HepG2 (cell line): ENCODE results near the gene NFATC2. TPM values are rescaled to one million over a fixed set of nuclear protein-coding genes. Genes with fewer than 3 reads are reported as not detected.
A peak's percentile ranks its signal among the peaks of the same experiment; 100 is the strongest.

Experiments
- BCL6 ChIP-seq: IDR thresholded peaks from 2 replicates; pipeline ENCODE4 v1.6.1; 2016; ENCODE audit warnings: missing genetic modification reagents, missing compliant biosample characterization
- BHLHE40 ChIP-seq: IDR thresholded peaks from 2 replicates; pipeline ENCODE4 v1.6.1; 2011; ENCODE audit warnings: low read length, improper control_type of control experiment
- BRCA1 ChIP-seq: sonication (generic); formaldehyde crosslinking; IDR thresholded peaks from 2 replicates; pipeline ENCODE4 v1.4.0; 2020; ENCODE audit warnings: missing genetic modification reagents
- CAMTA2 ChIP-seq: sonication (generic); formaldehyde crosslinking; IDR thresholded peaks from 2 replicates; pipeline ENCODE4 v1.4.0; 2020; ENCODE audit warnings: mild to moderate bottlenecking, missing genetic modification reagents, borderline replicate concordance
- NR2F1 ChIP-seq, 2 experiments: fragments of 450-650 bp in 1 of 2; formaldehyde crosslinking in 1 of 2; IDR thresholded peaks; 2 replicates each; pipeline versions ENCODE4 v1.5.0 to v1.6.1; 2016 to 2020; ENCODE audit warnings: mild to moderate bottlenecking in 1 of 2, missing compliant biosample characterization in 1 of 2, missing genetic modification reagents in 1 of 2, moderate library complexity in 1 of 2
- NR2F6 ChIP-seq, 2 experiments: IDR thresholded peaks; 2 replicates each; pipeline ENCODE4 v1.6.1; 2016; ENCODE audit warnings: antibody characterized with exemption in 1 of 2, mild to moderate bottlenecking in 1 of 2
- TCF12 ChIP-seq, 2 experiments: fragments of 450-650 bp in 1 of 2; sonication (generic) in 1 of 2; formaldehyde crosslinking in 1 of 2; IDR thresholded peaks; 2 replicates each; pipeline versions ENCODE4 v1.6.1 to v1.8.0; 2017 to 2022; ENCODE audit warnings: antibody characterized with exemption in 1 of 2, mild to moderate bottlenecking in 1 of 2, missing genetic modification reagents in 1 of 2, moderate library complexity in 1 of 2
- TCF7L2 ChIP-seq: IDR thresholded peaks from 2 replicates; pipeline ENCODE4 v1.6.1; 2011; ENCODE audit warnings: mild to moderate bottlenecking, low read depth, low read length, moderate library complexity
- UBTF ChIP-seq: sonication (generic); formaldehyde crosslinking; IDR thresholded peaks from 2 replicates; pipeline ENCODE4 v1.4.0; 2020; ENCODE audit warnings: mild to moderate bottlenecking, missing genetic modification reagents
- XRCC5 ChIP-seq: fragments of 200-400 bp; formaldehyde crosslinking; optimal IDR thresholded peaks from 2 replicates; pipeline ENCODE3; 2017; ENCODE audit warnings: mild to moderate bottlenecking, low read length
- ZFYVE20 ChIP-seq: sonication (generic); formaldehyde crosslinking; IDR thresholded peaks from 2 replicates; pipeline ENCODE4 v1.8.0; 2023; ENCODE audit warnings: low read depth, mild to moderate bottlenecking, moderate library complexity, missing genetic modification reagents, borderline replicate concordance
- ZNF552 ChIP-seq: sonication (generic); formaldehyde crosslinking; IDR thresholded peaks from 2 replicates; pipeline ENCODE4 v1.9.0; 2022; ENCODE audit warnings: missing genetic modification reagents, mild to moderate bottlenecking, borderline replicate concordance
- ZNF609 ChIP-seq: sonication (generic); formaldehyde crosslinking; IDR thresholded peaks from 2 replicates; pipeline ENCODE4 v1.4.0; 2020; ENCODE audit warnings: mild to moderate bottlenecking, missing genetic modification reagents, borderline replicate concordance
- polyA plus RNA-seq, 8 experiments: library from polyadenylated mRNA; depleted of rRNA in 3 of 8; stranded (reverse) in 7 of 8; unstranded in 1 of 8; fragments of >200 nt; fragmentation: Illumina TruSeq in 4 of 8; extraction: Trizol in 4 of 8; gene quantifications; 2 replicates each; pipeline versions ENCODE4 v1.2.1 to v1.2.3, GENCODE V29; 2011 to 2016; ENCODE audit warnings: low read depth in 4 of 8, missing spikeins in 1 of 8, mixed read lengths in 1 of 8; ENCODE audit not compliant: insufficient read depth in 1 of 8
- total RNA-seq, 5 experiments: library from RNA; depleted of rRNA; stranded (reverse); fragments of >200 nt; fragmentation: Illumina TruSeq; extraction: Trizol; gene quantifications; 2 replicates each; pipeline ENCODE4 v1.2.3, GENCODE V29; 2016; ENCODE audit warnings: low read depth in 1 of 5
- TF ChIP-seq, protein P1 (sequence below): sonication (generic); formaldehyde crosslinking; IDR thresholded peaks from 2 replicates; pipeline ENCODE4 v1.5.1; 2020; ENCODE audit warnings: mild to moderate bottlenecking, moderate library complexity, missing genetic modification reagents
- TF ChIP-seq, protein P2 (sequence below): sonication (generic); formaldehyde crosslinking; IDR thresholded peaks from 2 replicates; pipeline ENCODE4 v1.4.0; 2020; ENCODE audit warnings: mild to moderate bottlenecking, missing genetic modification reagents
- TF ChIP-seq, protein P3 (sequence below): sonication (generic); formaldehyde crosslinking; IDR thresholded peaks from 2 replicates; pipeline ENCODE4 v1.8.1; 2023; ENCODE audit warnings: mild to moderate bottlenecking, moderate library complexity, missing genetic modification reagents

NFATC2 gene
- total and polyA plus RNA-seq, 2 of the 13 experiments (the other 11 are each of a cell fraction or from before 2014, with no cell fraction given): 1.9 to 3.3 TPM

- TF ChIP-seq UBTF (CRISPR knock-in tag): no peak
- TF ChIP-seq BCL6 (CRISPR knock-in tag): peak; percentile 59
- TF ChIP-seq TCF12 (IDR thresholded peaks at IDR 0.05): no peak
- no peak for TF ChIP-seq TCF12 (CRISPR knock-in tag; IDR thresholded peaks at IDR 0.05)
- TF ChIP-seq, protein P1, sequence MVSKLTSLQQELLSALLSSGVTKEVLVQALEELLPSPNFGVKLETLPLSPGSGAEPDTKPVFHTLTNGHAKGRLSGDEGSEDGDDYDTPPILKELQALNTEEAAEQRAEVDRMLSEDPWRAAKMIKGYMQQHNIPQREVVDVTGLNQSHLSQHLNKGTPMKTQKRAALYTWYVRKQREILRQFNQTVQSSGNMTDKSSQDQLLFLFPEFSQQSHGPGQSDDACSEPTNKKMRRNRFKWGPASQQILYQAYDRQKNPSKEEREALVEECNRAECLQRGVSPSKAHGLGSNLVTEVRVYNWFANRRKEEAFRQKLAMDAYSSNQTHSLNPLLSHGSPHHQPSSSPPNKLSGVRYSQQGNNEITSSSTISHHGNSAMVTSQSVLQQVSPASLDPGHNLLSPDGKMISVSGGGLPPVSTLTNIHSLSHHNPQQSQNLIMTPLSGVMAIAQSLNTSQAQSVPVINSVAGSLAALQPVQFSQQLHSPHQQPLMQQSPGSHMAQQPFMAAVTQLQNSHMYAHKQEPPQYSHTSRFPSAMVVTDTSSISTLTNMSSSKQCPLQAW (CRISPR knock-in tag): peak; percentile 85
- TF ChIP-seq ZNF552 (CRISPR knock-in tag): no peak
- TF ChIP-seq, protein P2, sequence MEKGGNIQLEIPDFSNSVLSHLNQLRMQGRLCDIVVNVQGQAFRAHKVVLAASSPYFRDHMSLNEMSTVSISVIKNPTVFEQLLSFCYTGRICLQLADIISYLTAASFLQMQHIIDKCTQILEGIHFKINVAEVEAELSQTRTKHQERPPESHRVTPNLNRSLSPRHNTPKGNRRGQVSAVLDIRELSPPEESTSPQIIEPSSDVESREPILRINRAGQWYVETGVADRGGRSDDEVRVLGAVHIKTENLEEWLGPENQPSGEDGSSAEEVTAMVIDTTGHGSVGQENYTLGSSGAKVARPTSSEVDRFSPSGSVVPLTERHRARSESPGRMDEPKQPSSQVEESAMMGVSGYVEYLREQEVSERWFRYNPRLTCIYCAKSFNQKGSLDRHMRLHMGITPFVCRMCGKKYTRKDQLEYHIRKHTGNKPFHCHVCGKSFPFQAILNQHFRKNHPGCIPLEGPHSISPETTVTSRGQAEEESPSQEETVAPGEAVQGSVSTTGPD (CRISPR knock-in tag): no peak
- TF ChIP-seq ZNF609 (CRISPR knock-in tag): peak; percentile 24; the same call in 1 of the 2 replicates
- TF ChIP-seq, protein P3, sequence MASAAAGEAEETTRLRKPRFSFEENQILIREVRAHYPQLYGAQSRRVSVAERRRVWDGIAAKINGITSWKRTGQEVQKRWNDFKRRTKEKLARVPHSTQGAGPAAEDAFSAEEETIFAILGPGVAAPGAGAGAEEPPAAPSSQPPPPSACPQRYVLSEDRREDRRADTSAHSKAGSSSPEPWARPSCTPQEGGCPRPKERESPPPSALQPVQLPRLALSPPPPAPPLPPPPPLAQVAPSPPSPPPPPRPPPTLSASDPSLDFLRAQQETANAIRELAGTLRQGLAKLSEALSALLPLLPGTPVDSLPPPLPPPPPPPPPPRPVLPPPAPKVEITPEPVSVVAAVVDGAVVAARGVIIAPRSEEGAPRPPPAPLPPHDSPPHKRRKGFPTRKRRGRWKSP (CRISPR knock-in tag): no peak
- TF ChIP-seq CAMTA2 (CRISPR knock-in tag): no peak
- peak; percentile 64 for TF ChIP-seq BHLHE40
- TF ChIP-seq NR2F1 (CRISPR knock-in tag; IDR thresholded peaks at IDR 0.05): peak; percentile 21 to 38; a peak in 2 of 4 replicates
- peak; percentile 86 for TF ChIP-seq NR2F6 (IDR thresholded peaks at IDR 0.05)
- TF ChIP-seq NR2F6 (CRISPR knock-in tag; IDR thresholded peaks at IDR 0.05): peak; percentile 68; the same call in 1 of the 2 replicates
- TF ChIP-seq BRCA1 (CRISPR knock-in tag): no peak
- no peak for TF ChIP-seq XRCC5
- TF ChIP-seq ZFYVE20 (CRISPR knock-in tag): no peak
- 0 out of 2 replicates have a peak, but pooled peaks have one; percentile 29 for TF ChIP-seq TCF7L2
Measured at GRCh38 chr20:51430198-51430950, 112.1 kb downstream of the NFATC2 start (continued).
